Neuronal stem cell (in vitro differentiated cells): Measurements from ENCODE around the gene KDM3A.

Experiments
- DNase-seq: peaks from one replicate; pipeline ENCODE4 v3.0.0-alpha.2; 2013; ENCODE audit warnings: low spot score
- H2AFZ ChIP-seq: one replicate; pipeline ENCODE4 v1.6.1; 2013; ENCODE audit warnings: mild to moderate bottlenecking, low read length, inconsistent platforms
- H2AK5ac ChIP-seq: 2 replicates; pipeline ENCODE4 v1.6.1; 2013; ENCODE audit warnings: low read depth, mild to moderate bottlenecking, inconsistent platforms, low read length, moderate library complexity, mixed read lengths
- H2BK120ac ChIP-seq: 2 replicates; pipeline ENCODE4 v1.6.1; 2013; ENCODE audit warnings: low read depth, mild to moderate bottlenecking, inconsistent platforms, low read length, moderate library complexity, mixed read lengths
- H2BK12ac ChIP-seq: one replicate; pipeline ENCODE4 v1.6.1; 2013; ENCODE audit warnings: low read length, inconsistent platforms
- H2BK15ac ChIP-seq: 2 replicates; pipeline ENCODE4 v1.6.1; 2013; ENCODE audit warnings: mild to moderate bottlenecking, low read length, inconsistent platforms, mixed read lengths
- H2BK5ac ChIP-seq: one replicate; pipeline ENCODE4 v1.6.1; 2013; ENCODE audit warnings: inconsistent platforms, mild to moderate bottlenecking, low read length, moderate library complexity
- H3K14ac ChIP-seq: one replicate; pipeline ENCODE4 v1.6.1; 2013; ENCODE audit warnings: low read length, inconsistent platforms
- H3K18ac ChIP-seq: 2 replicates; pipeline ENCODE4 v1.6.1; 2013; ENCODE audit warnings: low read length, inconsistent platforms
- H3K23ac ChIP-seq: 2 replicates; pipeline ENCODE4 v1.6.1; 2013; ENCODE audit warnings: low read depth, mild to moderate bottlenecking, mixed read lengths, low read length, inconsistent platforms; ENCODE audit not compliant: poor library complexity
- H3K27ac ChIP-seq: replicated peaks from 3 replicates; pipeline ENCODE4 v1.5.1; 2013; ENCODE audit warnings: low read length, inconsistent platforms
- H3K27me3 ChIP-seq, 3 experiments: 2 replicates each; pipeline ENCODE4 v1.6.1; 2013; ENCODE audit warnings: low read length in 3 of 3, mild to moderate bottlenecking in 2 of 3, inconsistent platforms in 1 of 3, low read depth in 1 of 3, mixed read lengths in 1 of 3, moderate library complexity in 1 of 3; ENCODE audit not compliant: control insufficient read depth in 3 of 3, insufficient read depth in 3 of 3
- H3K36me3 ChIP-seq, 2 donors: replicated peaks in 1 of 2; 2 replicates each; pipeline ENCODE4 v1.6.1; 2013; ENCODE audit warnings: low read length in 2 of 2; ENCODE audit not compliant: control insufficient read depth in 2 of 2, insufficient read depth in 2 of 2
- H3K4ac ChIP-seq: 2 replicates; pipeline ENCODE4 v1.6.1; 2013; ENCODE audit warnings: inconsistent platforms, mild to moderate bottlenecking, low read length, moderate library complexity
- H3K4me1 ChIP-seq, 2 donors: 1 replicate in 1 of 2; 2 replicates in 1 of 2; pipeline ENCODE4 v1.6.1; 2013; ENCODE audit warnings: low read length in 2 of 2, low read depth in 1 of 2; ENCODE audit not compliant: control insufficient read depth in 2 of 2, insufficient read depth in 1 of 2
- H3K4me2 ChIP-seq: one replicate; pipeline ENCODE4 v1.6.1; 2013; ENCODE audit warnings: mild to moderate bottlenecking, low read length, inconsistent platforms; ENCODE audit not compliant: insufficient read depth, poor library complexity, severe bottlenecking
- H3K4me3 ChIP-seq, 2 donors: 2 replicates each; pipeline ENCODE4 v1.5.1; 2013; ENCODE audit warnings: low read length in 2 of 2, mild to moderate bottlenecking in 2 of 2, inconsistent platforms in 1 of 2, moderate library complexity in 1 of 2
- H3K79me1 ChIP-seq: one replicate; pipeline ENCODE4 v1.6.1; 2013; ENCODE audit warnings: low read depth, mild to moderate bottlenecking, inconsistent platforms, low read length, moderate library complexity
- H3K9ac ChIP-seq: one replicate; pipeline ENCODE4 v1.6.1; 2013; ENCODE audit warnings: mild to moderate bottlenecking, low read depth, low read length, inconsistent platforms; ENCODE audit not compliant: poor library complexity
- H3K9me3 ChIP-seq, 2 donors: replicated peaks in 1 of 2; 2 replicates each; pipeline versions ENCODE3 to v1.6.1; 2013; ENCODE audit warnings: low read length in 2 of 2, mild to moderate bottlenecking in 2 of 2, inconsistent platforms in 1 of 2, low read depth in 1 of 2, mixed read lengths in 1 of 2, moderate library complexity in 1 of 2; ENCODE audit not compliant: control insufficient read depth in 2 of 2, insufficient read depth in 1 of 2
- H4K8ac ChIP-seq: one replicate; pipeline ENCODE4 v1.6.1; 2013; ENCODE audit warnings: low read depth, mild to moderate bottlenecking, inconsistent platforms, low read length, moderate library complexity
- H4K91ac ChIP-seq: one replicate; pipeline ENCODE4 v1.6.1; 2013; ENCODE audit warnings: low read length, low read depth, mild to moderate bottlenecking, inconsistent platforms; ENCODE audit not compliant: poor library complexity
- WGBS, 2 donors: extraction: QIAGEN DNeasy Blood & Tissue Kit; methylation state at CpG; one replicate each; pipeline ENCODE4 v1.1.7; 2013; ENCODE audit warnings: missing lambda C conversion rate in 2 of 2, mixed read lengths in 1 of 2; ENCODE audit not compliant: insufficient read length in 2 of 2, insufficient replicate concordance in 1 of 2; ENCODE audit errors: extremely low coverage in 2 of 2; 5-methylcytosine and 5-hydroxymethylcytosine counted together

KDM3A gene

DNA sequence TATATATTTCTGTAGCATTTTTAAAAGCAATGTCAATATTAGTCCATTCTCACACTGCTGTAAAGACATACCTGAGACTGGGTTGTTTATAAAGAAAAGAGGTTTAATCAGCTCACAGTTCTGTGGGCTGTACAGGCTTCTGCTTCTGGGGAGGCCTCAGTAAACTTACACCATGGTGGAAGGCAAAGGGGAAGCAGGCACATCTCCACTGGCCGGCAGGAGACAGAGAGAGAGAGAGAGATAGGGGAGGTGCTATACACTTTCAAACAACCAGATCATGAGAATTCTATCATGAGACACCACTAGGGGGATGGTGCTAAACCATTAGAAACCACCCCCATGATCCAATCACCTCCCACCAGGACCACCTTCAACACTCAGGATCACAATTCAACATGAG, 79.0 kb downstream of the KDM3A start:
- H3K18ac ChIP-seq, result no peak overlapping the region
- no peak overlapping the region for H2BK15ac ChIP-seq
- peaks cover 0 to 10% of the 10 kb centered on the region in 2 donors for H3K36me3 ChIP-seq
- no peak overlapping the region for H3K4me3 ChIP-seq
- H2BK12ac ChIP-seq, result no peak overlapping the region
- H4K91ac ChIP-seq, result no peak overlapping the region
- no peak overlapping the region for H3K27ac ChIP-seq
- peak overlapping the region; percentile 6 for H3K14ac ChIP-seq
- DNase-seq, result no peak
- no peaks in the 10 kb centered on the region for H3K9me3 ChIP-seq
- H4K8ac ChIP-seq, result no peak overlapping the region
- H3K23ac ChIP-seq, result no peak overlapping the region
- H3K79me1 ChIP-seq, result no peaks in the 10 kb centered on the region
- H2AFZ ChIP-seq, result no peak overlapping the region
- no peak overlapping the region for H2BK120ac ChIP-seq
- H3K4me1 ChIP-seq, result no peaks in the 10 kb centered on the region
- no peak overlapping the region for H3K9ac ChIP-seq
- no CpG with 5 or more reads among the region's 1 CpG for WGBS, 2 donors
- no peak overlapping the region for H3K4me2 ChIP-seq
- no peaks in the 10 kb centered on the region for H3K27me3 ChIP-seq
- H2AK5ac ChIP-seq, result no peak overlapping the region
- H3K4ac ChIP-seq, result no peak overlapping the region
- H2BK5ac ChIP-seq, result no peak overlapping the region

DNA sequence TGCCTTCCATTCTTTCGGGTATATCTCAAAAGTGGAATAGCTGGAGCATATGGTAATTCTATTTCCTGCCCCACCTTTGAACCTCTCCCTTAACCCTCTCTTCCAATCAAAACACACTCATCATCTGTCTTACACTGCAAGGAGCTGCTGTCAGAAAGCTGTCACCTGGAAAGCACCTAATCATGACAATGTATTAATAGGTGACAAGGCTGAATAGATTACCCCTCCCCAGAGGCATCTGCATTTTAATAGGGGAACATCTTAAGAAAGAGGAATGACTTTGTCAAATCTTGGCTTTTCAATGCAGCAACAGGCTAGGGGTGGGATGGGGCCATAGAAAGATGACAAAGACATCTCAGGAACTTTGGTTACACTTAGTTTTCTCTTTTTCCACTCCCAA, 80.8 kb downstream of the KDM3A start:
- H2BK120ac ChIP-seq, result no peak overlapping the region
- no peaks in the 10 kb centered on the region for H3K79me1 ChIP-seq
- H2BK5ac ChIP-seq, result no peak overlapping the region
- H3K23ac ChIP-seq, result no peak overlapping the region
- no peak overlapping the region for H2AFZ ChIP-seq
- H3K9me3 ChIP-seq, result no peaks in the 10 kb centered on the region
- H2BK15ac ChIP-seq, result no peak overlapping the region
- WGBS, 2 donors, result no CpG with 5 or more reads among the region's 1 CpG
- no peak overlapping the region for H3K9ac ChIP-seq
- H4K91ac ChIP-seq, result no peak overlapping the region
- no peak overlapping the region for H3K27ac ChIP-seq
- H2AK5ac ChIP-seq, result no peak overlapping the region
- H3K4me2 ChIP-seq, result no peak overlapping the region
- H3K18ac ChIP-seq, result no peak overlapping the region
- no peak for DNase-seq
- no peak overlapping the region for H3K4me3 ChIP-seq
- no peaks in the 10 kb centered on the region for H3K27me3 ChIP-seq
- H4K8ac ChIP-seq, result no peak overlapping the region
- no peaks in the 10 kb centered on the region for H3K4me1 ChIP-seq
- H3K36me3 ChIP-seq, result peaks cover 0 to 22% of the 10 kb centered on the region in 2 donors
- no peak overlapping the region for H3K14ac ChIP-seq
- H2BK12ac ChIP-seq, result no peak overlapping the region
- no peak overlapping the region for H3K4ac ChIP-seq

DNA sequence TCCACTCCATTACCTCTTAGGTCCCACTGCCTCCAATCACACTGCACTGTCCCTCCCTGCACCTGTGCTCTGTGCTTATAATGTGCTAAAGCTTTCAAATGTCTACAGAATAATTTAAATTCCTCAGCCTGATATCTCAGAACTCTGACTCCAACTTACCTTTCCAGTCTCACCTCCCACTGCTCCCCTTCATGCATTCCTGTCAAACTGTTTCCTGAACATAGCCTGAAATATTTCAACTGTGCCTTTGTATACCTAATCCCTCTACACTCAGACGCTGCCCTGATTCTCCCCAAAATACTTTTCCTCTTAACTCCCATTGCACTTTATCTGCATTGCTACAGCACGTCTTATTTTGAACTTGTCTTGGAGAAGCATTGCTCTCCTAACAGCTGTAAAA, 81.5 kb downstream of the KDM3A start:
- Histone ChIP-seq H3K9me3 (no peaks in the 10 kb centered on the region), H2AFZ (no peak overlapping the region), H3K4me2 (no peak overlapping the region), H4K8ac (no peak overlapping the region), H3K4me1 (no peaks in the 10 kb centered on the region), H2BK120ac (no peak overlapping the region), H3K9ac (no peak overlapping the region), H3K27me3 (no peaks in the 10 kb centered on the region), H3K18ac (no peak overlapping the region), H2BK5ac (no peak overlapping the region), H3K14ac (no peak overlapping the region), H3K27ac (no peak overlapping the region), H2AK5ac (no peak overlapping the region), H3K36me3 (peaks cover 0 to 29% of the 10 kb centered on the region in 2 donors), H2BK12ac (no peak overlapping the region), H3K79me1 (no peaks in the 10 kb centered on the region), H3K4ac (no peak overlapping the region), H3K4me3 (no peak overlapping the region), H4K91ac (no peak overlapping the region), H2BK15ac (no peak overlapping the region), H3K23ac (no peak overlapping the region)
- no peak for DNase-seq
- WGBS, 2 donors, result no CpG with 5 or more reads among the region's 2 CpGs

DNA sequence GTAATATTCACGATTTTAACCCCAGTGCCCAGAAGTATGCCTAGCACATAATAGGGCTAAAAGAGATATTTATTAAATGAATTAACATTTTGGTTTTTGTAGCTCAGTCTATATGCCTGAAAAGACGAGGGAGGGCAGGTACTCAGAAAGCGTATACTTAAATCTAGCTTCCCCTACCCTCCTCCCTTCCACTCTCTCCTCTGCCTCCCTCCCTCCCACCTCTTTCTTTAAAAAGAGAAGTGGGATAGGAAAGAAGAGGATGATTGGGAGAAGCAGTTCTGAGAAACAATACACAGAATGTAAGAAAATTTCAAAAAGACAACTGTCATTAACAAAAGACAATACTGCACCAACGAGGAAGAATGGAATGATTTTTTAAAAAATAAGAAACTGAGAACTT, 82.3 kb downstream of the KDM3A start:
- Histone ChIP-seq H3K9me3 (no peaks in the 10 kb centered on the region), H3K14ac (no peak overlapping the region), H4K91ac (no peak overlapping the region), H3K4me3 (no peak overlapping the region), H2AFZ (no peak overlapping the region), H2AK5ac (no peak overlapping the region), H3K79me1 (no peaks in the 10 kb centered on the region), H3K27ac (no peak overlapping the region), H2BK5ac (no peak overlapping the region), H2BK12ac (no peak overlapping the region), H2BK15ac (no peak overlapping the region), H3K4me1 (no peaks in the 10 kb centered on the region), H3K36me3 (peaks cover 0 to 36% of the 10 kb centered on the region in 2 donors), H4K8ac (no peak overlapping the region), H3K27me3 (no peaks in the 10 kb centered on the region), H3K18ac (no peak overlapping the region), H2BK120ac (no peak overlapping the region), H3K9ac (no peak overlapping the region), H3K4ac (no peak overlapping the region), H3K4me2 (no peak overlapping the region), H3K23ac (no peak overlapping the region)
- DNase-seq, result no peak
- WGBS, 2 donors, result no CpG with 5 or more reads among the region's 4 CpGs
